WTC11 (cell line): ENCODE data around the gene INPP5E. TPM values are rescaled to one million over a fixed set of nuclear protein-coding genes. Genes with fewer than 3 reads are reported as not detected.
A peak's percentile ranks its signal among the peaks of the same experiment; 100 is the strongest.

Experiments
- ATAC-seq: fragments of 200-7000 bp; cut with Tn5 transposase; 2 replicates; pipeline ENCODE4 v1.10.0; 2021; ENCODE audit warnings: mild to moderate bottlenecking, moderate library complexity
- CTCF ChIA-PET: fragments of 300-600 bp; sonication (Branson Sonifier 250); formaldehyde crosslinking; loops from one replicate; lab custom pipeline; 2021; ENCODE audit warnings: antibody characterized with exemption; lab: Charles Lee
- POLR2A ChIA-PET: fragments of 350-600 bp; sonication (Branson Sonifier 250); formaldehyde crosslinking; loops from one replicate; lab custom pipeline; 2021; ENCODE audit warnings: antibody characterized with exemption; lab: Charles Lee
- DNase-seq: peaks from one replicate; pipeline ENCODE4 v3.0.0; 2021; ENCODE audit warnings: low spot score
- H3K27ac Mint-ChIP-seq: 2 replicates; pipeline ENCODE4 v1.8.0; 2021; ENCODE audit warnings: mixed read lengths
- H3K27me3 Mint-ChIP-seq: 2 replicates; pipeline ENCODE4 v1.8.0; 2021; ENCODE audit warnings: low read depth, mild to moderate bottlenecking, moderate library complexity, mixed read lengths
- H3K36me3 Mint-ChIP-seq: 2 replicates; pipeline ENCODE4 v1.8.0; 2021; ENCODE audit warnings: mixed read lengths
- H3K4me1 Mint-ChIP-seq: 2 replicates; pipeline ENCODE4 v1.8.0; 2022; ENCODE audit warnings: mixed read lengths
- H3K4me3 Mint-ChIP-seq: 2 replicates; pipeline ENCODE4 v1.8.0; 2021; ENCODE audit warnings: mild to moderate bottlenecking, moderate library complexity, mixed read lengths
- H3K9me3 Mint-ChIP-seq: 2 replicates; pipeline ENCODE4 v1.8.0; 2021; ENCODE audit warnings: mixed read lengths
- ATF2 ChIP-seq: sonication (generic); formaldehyde crosslinking; IDR thresholded peaks from 2 replicates; pipeline ENCODE4 v1.8.1; 2022; ENCODE audit warnings: low read depth, missing genetic modification reagents, borderline replicate concordance
- E2F5 ChIP-seq: sonication (generic); formaldehyde crosslinking; IDR thresholded peaks from 2 replicates; pipeline ENCODE4 v1.8.1; 2022; ENCODE audit warnings: mild to moderate bottlenecking, moderate library complexity, missing genetic modification reagents
- ELF4 ChIP-seq: sonication (generic); formaldehyde crosslinking; IDR thresholded peaks from 2 replicates; pipeline ENCODE4 v1.8.1; 2022; ENCODE audit warnings: low read depth, mild to moderate bottlenecking, moderate library complexity, missing genetic modification reagents
- MAX ChIP-seq: sonication (generic); formaldehyde crosslinking; IDR thresholded peaks from 2 replicates; pipeline ENCODE4 v1.8.0; 2022; ENCODE audit warnings: mild to moderate bottlenecking, missing genetic modification reagents
- MYBL2 ChIP-seq: sonication (generic); formaldehyde crosslinking; IDR thresholded peaks from 2 replicates; pipeline ENCODE4 v1.8.1; 2023; ENCODE audit warnings: mild to moderate bottlenecking, moderate library complexity, missing genetic modification reagents
- NFATC4 ChIP-seq: fragments of 250-450 bp; sonication (Bioruptor Pico); IDR thresholded peaks from 2 replicates; pipeline ENCODE4 v1.9.0; 2021; ENCODE audit warnings: mild to moderate bottlenecking
- NFE2L1 ChIP-seq: sonication (generic); formaldehyde crosslinking; IDR thresholded peaks from 2 replicates; pipeline ENCODE4 v1.8.1; 2023; ENCODE audit warnings: missing genetic modification reagents
- NR1H2 ChIP-seq: sonication (generic); formaldehyde crosslinking; IDR thresholded peaks from 2 replicates; pipeline ENCODE4 v1.9.0; 2021; ENCODE audit warnings: mild to moderate bottlenecking, moderate library complexity, missing genetic modification reagents
- NR3C1 ChIP-seq: sonication (generic); formaldehyde crosslinking; conservative IDR thresholded peaks from 2 replicates; pipeline ENCODE4 v1.8.1; 2023; ENCODE audit warnings: low read depth, mild to moderate bottlenecking, missing genetic modification reagents
- OVOL2 ChIP-seq: fragments of 250-450 bp; sonication (Bioruptor Pico); IDR thresholded peaks from 2 replicates; pipeline ENCODE4 v1.9.0; 2021; ENCODE audit warnings: mild to moderate bottlenecking, borderline replicate concordance
- RELA ChIP-seq: sonication (generic); formaldehyde crosslinking; IDR thresholded peaks from 2 replicates; pipeline ENCODE4 v1.8.1; 2022; ENCODE audit warnings: missing genetic modification reagents, mild to moderate bottlenecking, borderline replicate concordance
- SOX15 ChIP-seq: fragments of 250-450 bp; sonication (Bioruptor Pico); IDR thresholded peaks from 2 replicates; pipeline ENCODE4 v1.9.0; 2021; ENCODE audit warnings: mild to moderate bottlenecking
- ZNF423 ChIP-seq: fragments of 250-450 bp; sonication (Bioruptor Pico); IDR thresholded peaks from 2 replicates; pipeline ENCODE4 v2.1.2; 2022; ENCODE audit warnings: mild to moderate bottlenecking, moderate library complexity
- ZNF532 ChIP-seq: fragments of 250-450 bp; sonication (Bioruptor Pico); IDR thresholded peaks from 2 replicates; pipeline ENCODE4 v1.9.0; 2021; ENCODE audit warnings: mild to moderate bottlenecking, borderline replicate concordance
- total RNA-seq: library from RNA; stranded (reverse); gene quantifications from 3 replicates; pipeline ENCODE4 v1.2.3, GENCODE V29; 2021

Gene INPP5E
- total RNA-seq, 1 experiment from 2014 or later, result 24.0 TPM

GRCh38 chr9:136451221-136451877 is 11.7 kb upstream of the INPP5E start (continued):
- TF ChIP-seq NFATC4 (no peak), ATF2 (CRISPR knock-in tag) (no peak), ELF4 (no peak), NR3C1 (CRISPR knock-in tag) (no peak)

- no peak for ATAC-seq
- CTCF ChIA-PET, result no interaction called here
- Mint-ChIP-seq H3K9me3 (no peaks in the 10 kb centered on the region), H3K27me3 (no peaks in the 10 kb centered on the region), H3K27ac (no peak overlapping the region), H3K4me3 (no peak overlapping the region), H3K36me3 (peaks cover 62% of the 10 kb centered on the region)
- POLR2A ChIA-PET, result no interaction called here
- no peak for TF ChIP-seq MYBL2 (CRISPR knock-in tag)
- no peak for TF ChIP-seq SOX15
- no peak for TF ChIP-seq MAX
- no peak for TF ChIP-seq E2F5 (CRISPR knock-in tag)
- TF ChIP-seq OVOL2 (CRISPR knock-in tag), result no peak
- no peak for TF ChIP-seq ZNF423 (CRISPR knock-in tag)
- no peak for TF ChIP-seq ZNF532 (CRISPR knock-in tag)
- TF ChIP-seq, all 79 proteins: peak for 0
- no peaks in the 10 kb centered on the region for H3K4me1 Mint-ChIP-seq
- no peak for DNase-seq
Observed at GRCh38 chr9:136448655-136449054, 9.0 kb upstream of the INPP5E start.

- DNase-seq, result no peak
- peak overlapping the region; percentile 30; the same call in 1 of the 2 replicates for H3K27ac Mint-ChIP-seq
- POLR2A ChIA-PET, result interaction anchor here (0.5 kb wide), 1 partner anchor 30 kb away, joined by 3 read pairs; no protein-coding TSS in a partner anchor
- TF ChIP-seq RELA (no peak), NFE2L1 (CRISPR knock-in tag) (no peak), NR1H2 (CRISPR knock-in tag) (no peak), NR3C1 (CRISPR knock-in tag) (no peak)
- H3K4me1 Mint-ChIP-seq, result no peaks in the 10 kb centered on the region
- no peak overlapping the region for H3K4me3 Mint-ChIP-seq
- peaks cover 66% of the 10 kb centered on the region for H3K36me3 Mint-ChIP-seq
- H3K9me3 Mint-ChIP-seq, result no peaks in the 10 kb centered on the region
- ATAC-seq, result no peak
- CTCF ChIA-PET, result no interaction called here
- no peaks in the 10 kb centered on the region for H3K27me3 Mint-ChIP-seq
Observed at GRCh38 chr9:136447173-136447778, 7.6 kb upstream of the INPP5E start.
